HG03442 (cell line): ENCODE data around the gene ADGRA1.

Source experiments
- ATAC-seq: cut with Tn5 transposase; IDR thresholded peaks from one replicate; pipeline ENCODE4 v1.9.1; 2021; ENCODE audit warnings: mild to moderate bottlenecking, moderate library complexity; ENCODE audit not compliant: unreplicated experiment

Gene ADGRA1

DNA sequence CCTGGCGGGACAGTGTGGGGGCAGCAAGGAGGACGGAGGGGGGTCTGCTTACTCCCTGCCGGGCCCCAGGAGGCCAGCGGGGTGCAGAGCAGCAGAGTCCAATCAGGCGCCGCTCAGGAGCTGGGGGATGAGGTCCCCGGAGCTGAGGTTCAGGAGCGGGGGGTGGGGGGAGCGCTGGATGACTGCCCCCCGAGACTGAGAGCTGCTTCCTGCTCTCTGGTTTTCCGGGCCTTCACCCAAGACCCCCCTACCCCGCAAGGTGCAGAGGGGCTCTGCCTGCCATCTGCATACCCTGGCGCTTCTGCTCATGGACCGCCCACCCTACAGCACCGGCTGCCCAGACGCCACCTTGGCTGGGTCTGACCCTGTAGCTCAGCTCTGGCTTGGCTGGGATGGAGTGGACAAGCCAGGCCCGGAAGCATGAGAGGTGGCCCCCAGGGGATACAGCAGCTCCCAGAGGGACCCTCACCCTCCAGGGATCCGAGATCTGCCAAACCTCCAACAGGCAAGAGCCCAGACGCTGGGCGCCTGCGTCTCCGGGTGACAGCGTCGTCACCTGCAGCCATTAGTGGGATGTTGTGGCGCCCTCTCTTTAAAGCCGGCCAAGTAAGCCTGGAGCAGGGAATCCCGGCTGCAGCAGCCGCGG, 73.2 kb downstream of the ADGRA1 start:
- ATAC-seq = no peak

DNA sequence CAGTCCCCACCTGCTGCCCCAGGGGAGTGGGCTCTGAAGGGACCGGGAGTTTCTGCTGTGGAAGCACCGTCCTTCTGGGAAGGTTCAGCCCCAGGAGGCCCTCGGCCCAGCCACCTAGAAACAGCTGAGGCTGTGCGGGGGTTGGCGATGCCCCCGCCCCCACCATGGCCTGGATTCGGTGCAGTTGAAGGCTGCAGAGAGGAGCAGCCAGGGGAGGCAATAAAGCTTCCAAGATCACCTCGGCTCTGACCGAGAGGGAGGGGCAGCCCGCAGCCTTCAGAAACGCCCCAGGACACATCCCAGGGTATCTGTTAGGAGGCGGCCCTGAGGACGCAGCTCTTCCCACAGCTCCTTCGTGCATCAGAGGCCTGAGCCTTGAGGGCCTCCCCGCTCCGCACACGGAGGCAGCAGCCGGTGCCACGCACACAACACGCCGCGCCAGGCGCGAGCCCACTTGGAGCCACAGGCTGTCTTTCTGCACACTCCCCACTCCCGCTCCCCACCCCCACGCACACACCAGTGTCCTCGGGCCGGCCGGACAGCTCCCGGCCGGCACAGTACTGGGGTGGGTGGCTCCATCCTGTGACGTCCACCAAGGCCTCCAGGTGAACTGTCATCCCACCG, 73.9 kb downstream of the ADGRA1 start:
- ATAC-seq = no peak

- no peak for ATAC-seq
Measured at GRCh38 chr10:133162178-133162909, 74.6 kb downstream of the ADGRA1 start.

DNA sequence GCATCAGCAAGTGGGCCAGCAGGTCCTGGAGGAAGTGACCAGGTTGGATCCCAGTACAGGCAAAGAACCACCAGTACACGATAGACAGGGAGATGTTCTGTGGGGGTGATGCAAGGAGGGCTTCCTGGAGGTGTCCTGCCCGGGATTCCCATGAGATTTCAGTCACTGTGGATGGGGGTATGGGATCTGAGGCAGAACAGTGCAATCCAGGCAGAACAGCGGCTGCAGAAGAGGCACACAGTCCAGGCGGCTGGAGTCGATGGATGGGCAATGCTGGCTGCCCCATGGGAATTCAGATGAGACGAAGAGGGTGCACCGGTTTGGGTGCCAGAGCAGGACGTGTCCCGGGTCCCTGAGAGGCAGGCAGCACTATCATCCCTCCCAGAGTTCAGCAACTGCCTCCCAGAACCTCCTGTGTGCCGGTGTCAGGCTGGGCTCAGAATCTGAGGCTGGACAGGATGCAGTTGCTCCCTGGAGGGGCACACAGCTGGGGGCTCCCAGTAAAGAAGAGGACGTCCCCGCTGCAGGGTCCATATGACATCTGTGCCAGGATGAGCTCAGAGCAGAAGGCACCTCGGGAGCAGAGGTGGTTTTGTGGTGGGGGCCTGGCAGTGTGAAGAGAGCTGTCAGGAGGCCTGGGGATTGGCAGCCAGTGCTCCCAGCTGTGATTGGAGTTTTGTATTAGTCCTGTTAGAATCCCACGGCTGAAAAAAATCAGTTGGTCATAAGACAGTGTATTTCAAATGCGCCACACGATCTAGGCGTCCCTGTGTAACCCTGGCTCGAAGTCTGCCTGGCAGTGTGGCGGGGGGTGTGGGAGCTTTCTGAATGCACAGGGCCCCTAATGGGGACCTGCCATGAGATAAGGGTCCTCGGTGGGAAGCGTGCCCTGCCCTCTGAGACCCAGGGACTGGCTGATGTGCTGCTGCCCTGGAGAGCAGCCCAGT, 75.5 kb downstream of the ADGRA1 start:
- ATAC-seq = no peak

DNA sequence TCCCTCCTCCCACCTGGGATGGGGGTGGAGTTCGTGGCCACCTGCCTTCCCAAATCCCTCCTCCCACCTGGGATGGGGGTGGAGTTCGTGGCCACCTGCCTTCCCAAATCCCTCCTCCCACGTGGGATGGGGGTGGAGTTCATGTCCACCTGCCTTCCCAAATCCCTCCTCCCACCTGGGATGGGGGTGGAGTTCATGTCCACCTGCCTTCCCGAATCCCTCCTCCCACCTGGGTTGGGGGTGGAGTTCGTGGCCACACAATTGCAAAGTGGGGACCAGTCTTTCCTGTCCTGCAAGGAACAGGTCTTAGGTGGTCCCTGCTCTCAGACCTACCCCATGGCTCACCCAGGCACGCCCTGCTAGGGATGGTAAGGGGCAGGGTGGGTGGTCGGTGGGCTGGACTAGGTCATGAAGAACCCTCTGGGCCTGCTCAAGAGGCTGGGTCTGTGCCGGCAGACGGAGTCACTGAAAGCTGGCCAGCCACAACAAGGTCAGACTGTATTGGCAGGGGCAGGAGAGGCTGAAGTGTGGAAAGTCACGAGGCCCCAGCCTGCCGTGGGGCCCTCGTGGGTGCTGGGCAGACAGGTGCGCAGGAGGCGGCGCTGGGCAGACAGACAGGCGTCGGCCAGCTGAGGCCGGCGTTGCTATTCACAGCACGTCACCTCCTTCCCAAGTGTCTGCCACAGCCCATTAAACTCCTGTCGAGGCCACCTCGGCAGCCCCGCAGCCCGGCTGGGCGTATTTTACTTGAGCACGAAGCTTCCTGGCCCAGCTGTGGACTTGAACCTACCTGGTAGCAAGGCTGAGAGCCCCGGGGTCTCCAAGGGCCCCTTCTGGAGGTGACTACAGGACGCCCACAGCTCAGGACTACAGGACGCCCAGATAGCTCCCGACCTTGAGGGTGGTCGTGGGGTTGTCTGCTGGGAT, 76.4 kb downstream of the ADGRA1 start:
- no peak for ATAC-seq

DNA sequence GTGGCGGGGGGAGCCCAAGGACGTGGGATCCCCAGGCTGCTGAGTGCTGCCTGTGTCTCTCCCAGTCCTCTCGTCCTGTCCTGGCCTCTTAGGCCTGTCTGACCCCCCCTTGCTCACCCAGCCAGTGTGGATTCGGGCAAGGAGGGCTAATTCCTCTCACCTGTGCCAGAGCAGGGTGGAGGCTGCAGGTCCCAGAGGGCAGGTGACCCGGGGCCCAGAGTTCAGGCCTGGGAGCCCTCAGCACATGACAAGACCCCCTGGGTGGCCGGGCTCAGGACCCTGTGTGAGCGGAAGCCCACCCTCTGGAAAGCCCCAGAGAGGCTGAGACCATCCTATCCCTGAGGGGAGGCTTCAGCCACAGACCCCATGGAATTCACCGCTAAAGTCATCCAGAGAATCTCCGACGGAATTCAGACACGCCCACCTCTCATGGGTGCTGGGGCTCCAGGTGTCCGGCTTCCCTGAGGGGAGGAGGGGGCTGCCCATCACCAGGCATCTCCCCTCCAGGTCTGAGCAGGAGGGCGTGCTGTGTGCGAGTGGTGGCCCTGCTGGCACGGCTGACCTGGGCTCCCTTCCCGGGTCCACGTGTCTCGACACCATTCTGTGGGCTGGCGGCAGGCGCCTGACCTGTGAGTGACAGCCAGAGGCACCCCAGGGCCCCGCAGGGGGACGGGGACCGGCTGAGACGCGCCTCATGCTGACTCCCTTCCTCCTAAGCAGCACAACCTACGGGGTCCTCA, 77.3 kb downstream of the ADGRA1 start:
- ATAC-seq = no peak

- ATAC-seq = no peak
Measured at GRCh38 chr10:133165556-133166503, 78.1 kb downstream of the ADGRA1 start.

- no peak for ATAC-seq
Measured at GRCh38 chr10:133166504-133166827, 78.7 kb downstream of the ADGRA1 start.

DNA sequence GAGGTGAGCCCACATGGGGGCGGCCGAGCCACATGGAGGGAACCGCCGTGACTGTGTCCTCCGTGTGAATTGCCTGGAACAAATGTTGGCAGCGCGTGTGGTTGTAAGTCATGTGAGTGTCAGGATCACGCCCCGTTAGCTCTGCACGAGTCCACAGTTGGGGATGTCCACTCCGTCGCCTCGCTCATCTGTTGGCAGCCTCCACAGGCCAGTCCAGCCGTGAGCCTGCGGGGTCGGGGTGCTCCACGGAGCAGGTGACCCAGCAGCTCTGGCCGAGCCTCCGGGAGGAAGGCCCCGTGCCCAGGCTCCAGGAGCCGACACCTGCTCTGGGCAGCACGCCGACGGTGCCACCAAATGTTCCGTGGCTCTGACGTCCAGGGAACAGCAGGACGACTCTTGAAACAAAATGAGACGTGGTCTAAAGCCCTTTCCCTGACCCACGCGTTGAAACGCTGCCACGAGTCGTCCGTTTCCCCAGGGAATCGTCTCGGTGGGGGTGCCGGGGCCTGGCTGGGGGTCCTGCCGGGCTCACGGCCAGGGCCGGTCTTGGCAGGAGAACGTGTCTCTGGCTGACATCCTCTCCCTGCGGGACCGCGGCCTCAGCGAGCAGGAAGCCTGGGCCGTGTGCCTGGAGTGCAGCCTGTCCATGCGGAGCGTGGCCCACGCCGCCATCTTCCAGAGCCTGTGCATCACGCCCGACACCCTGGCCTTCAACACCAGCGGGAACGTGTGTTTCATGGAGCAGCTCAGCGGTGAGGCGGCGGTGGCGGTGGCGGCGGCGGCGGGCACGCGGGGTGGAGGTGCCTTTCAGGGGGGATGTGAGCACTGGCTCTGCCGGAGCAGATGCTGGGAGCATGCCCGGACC, 79.3 kb downstream of the ADGRA1 start:
- ATAC-seq = no peak

- no peak for ATAC-seq
Measured at GRCh38 chr10:133167693-133168616, 80.2 kb downstream of the ADGRA1 start.

DNA sequence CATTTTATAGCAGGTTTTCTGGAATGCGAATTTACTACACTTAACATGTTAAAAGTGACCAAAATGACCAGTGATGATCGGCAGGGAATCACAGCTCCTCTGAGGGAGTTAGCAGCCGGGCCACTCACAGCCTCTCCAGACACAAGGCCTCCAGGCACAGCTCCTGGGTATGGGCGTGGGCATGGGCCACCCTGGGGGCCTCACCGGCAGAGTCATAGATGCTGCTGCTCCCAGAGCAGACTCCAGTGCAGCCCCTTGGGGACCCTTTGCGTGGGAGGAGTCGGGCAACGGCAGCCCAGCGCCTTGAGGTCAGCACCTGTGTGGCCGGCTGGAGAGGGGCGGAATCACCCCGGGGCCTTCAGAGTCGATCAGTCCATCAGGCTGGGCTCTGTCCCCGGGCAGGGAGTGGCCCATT, 80.9 kb downstream of the ADGRA1 start:
- ATAC-seq = no peak

- no peak for ATAC-seq
Measured at GRCh38 chr10:133169173-133169947, 81.6 kb downstream of the ADGRA1 start.

- ATAC-seq = no peak
Measured at GRCh38 chr10:133170092-133170491, 82.4 kb downstream of the ADGRA1 start.

- ATAC-seq = no peak
Measured at GRCh38 chr10:133173860-133174640, 86.3 kb downstream of the ADGRA1 start.
